ENCODE measurements around the gene TMEM50B. TPM values are rescaled to one million over a fixed set of nuclear protein-coding genes. Genes with fewer than 3 reads are reported as not detected.
"Not testable (repeated sequence)": the region's sequence is repeated elsewhere in the genome, so short reads cannot be mapped to it uniquely, and the experiment has no call there.

Gene TMEM50B
- total and polyA plus RNA-seq, 8 donors, result 45.6 to 92.8 (median 56.3) TPM

- H3K27me3 ChIP-seq, result no peaks in the 10 kb centered on the region
- ATAC-seq (peak; percentile 82), DNase-seq (no peak)
- intact Hi-C loops (cut with DNase I), result no loop called here
- no peaks in the 10 kb centered on the region for H3K4me1 ChIP-seq
- no peak for TF ChIP-seq CTCF (IDR thresholded peaks at IDR 0.05)
- peaks cover 0 to 61% of the 10 kb centered on the region in 2 donors for H3K36me3 ChIP-seq
- H3K9me3 ChIP-seq, result no peaks in the 10 kb centered on the region
- no peak overlapping the region for H3K27ac ChIP-seq
- H3K4me3 ChIP-seq, result no peak overlapping the region
Measured at GRCh38 chr21:33451634-33452071, 28.1 kb downstream of the TMEM50B start.

GRCh38 chr21:33449616-33450015 is 30.2 kb downstream of the TMEM50B start:
- Histone ChIP-seq H3K36me3 (peaks cover 0 to 42% of the 10 kb centered on the region in 2 donors), H3K4me3 (no peak overlapping the region), H3K4me1 (peaks cover 0 to 11% of the 10 kb centered on the region in 2 donors), H3K9me3 (no peaks in the 10 kb centered on the region), H3K27ac (no peak overlapping the region), H3K27me3 (no peaks in the 10 kb centered on the region)
- DNase-seq, result no peak
- no peak for TF ChIP-seq CTCF (IDR thresholded peaks at IDR 0.05)
- ATAC-seq, result no peak
- intact Hi-C loops (cut with DNase I), result no loop called here

- H3K27ac ChIP-seq; H3K9me3 ChIP-seq; DNase-seq; H3K27me3 ChIP-seq; intact Hi-C loops (cut with DNase I); H3K4me3 ChIP-seq; ATAC-seq: not testable (repeated sequence)
- peaks cover 0 to 23% of the 10 kb centered on the region in 2 donors for H3K36me3 ChIP-seq
- peaks cover 11 to 35% of the 10 kb centered on the region in 2 donors for H3K4me1 ChIP-seq
Measured at GRCh38 chr21:33446620-33447019, 33.2 kb downstream of the TMEM50B start.

- no peak for TF ChIP-seq CTCF (IDR thresholded peaks at IDR 0.05)
- H3K4me1 ChIP-seq, result peaks cover 15 to 43% of the 10 kb centered on the region in 2 donors
- intact Hi-C loops (cut with DNase I), result loop anchor here in 1 of 2 donors (2.0 kb wide), 1 partner anchor 246 kb away; no protein-coding TSS in a partner anchor
- peaks cover 0 to 24% of the 10 kb centered on the region in 2 donors for H3K36me3 ChIP-seq
- H3K4me3 ChIP-seq, result no peak overlapping the region
- ATAC-seq (peak; percentile 72), DNase-seq (peak in 1 of 4 donors; percentile 55)
- H3K27ac ChIP-seq, result peak overlapping the region; percentile 73 to 77
- H3K9me3 ChIP-seq, result no peaks in the 10 kb centered on the region
- H3K27me3 ChIP-seq, result no peaks in the 10 kb centered on the region
Measured at GRCh38 chr21:33444499-33444898, 35.3 kb downstream of the TMEM50B start.

GRCh38 chr21:33443194-33443593 is 36.6 kb downstream of the TMEM50B start:
- Histone ChIP-seq H3K4me3 (no peak overlapping the region), H3K9me3 (no peaks in the 10 kb centered on the region), H3K36me3 (peaks cover 0 to 32% of the 10 kb centered on the region in 2 donors), H3K4me1 (peaks cover 15 to 43% of the 10 kb centered on the region in 2 donors), H3K27me3 (no peaks in the 10 kb centered on the region), H3K27ac (peak overlapping the region; percentile 73 to 77)
- ATAC-seq (peak; percentile 71), DNase-seq (peak in 3 of 4 donors; percentile 16 to 72 (median 61))
- TF ChIP-seq CTCF (IDR thresholded peaks at IDR 0.05), result no peak
- intact Hi-C loops (cut with DNase I), result no loop called here
